K562 (cell line): ENCODE measurements around the gene KIF26A. TPM values are rescaled to one million over a fixed set of nuclear protein-coding genes. Genes with fewer than 3 reads are reported as not detected.

Experiments
- ATAC-seq: fragments of 200-7000 bp; cut with Tn5 transposase; 3 replicates; pipeline ENCODE4 v1.9.1; 2020; ENCODE audit warnings: moderate library complexity
- BruUV-seq: library from RNA; stranded (reverse); fragments of 400-500 nt; replicated peaks from 2 replicates; lab custom pipeline; 2021; lab: Mats Ljungman, UMichigan
- CTCF ChIA-PET: fragments of 300-600 bp; formaldehyde crosslinking; extraction: SDS; loops from one replicate; lab custom pipeline; 2021; ENCODE audit warnings: low intra/inter-chr PET ratio; lab: Yijun Ruan, JAX
- POLR2A ChIA-PET: fragments of 300-600, 350-650 bp; sonication (Branson Sonifier 250); formaldehyde crosslinking; extraction: SDS; loops from one replicate; lab custom pipeline; 2021; ENCODE audit warnings: antibody characterized with exemption, inconsistent platforms; lab: Yijun Ruan, JAX
- DNase-seq, 4 experiments: peaks; one replicate each; pipeline versions ENCODE4 v3.0.0 to v3.0.0-alpha.2; 2011 to 2018; ENCODE audit warnings: low spot score in 3 of 4, mixed read lengths in 3 of 4; ENCODE audit errors: extremely low read depth in 1 of 4
- FAIRE-seq: peaks from 2 replicates; lab custom pipeline; 2011; peaks lifted over from hg19 to GRCh38; lab: Jason Lieb, UNC
- H2AFZ ChIP-seq: 2 replicates; pipeline ENCODE4 v1.6.0; 2011; ENCODE audit warnings: low read depth, low read length, control low read depth, inconsistent platforms
- H3K27ac ChIP-seq: fragments of 200-600 bp; 3 replicates; pipeline ENCODE4 v1.8.0; 2011; ENCODE audit warnings: low read depth, mild to moderate bottlenecking, control low read depth, inconsistent platforms, low read length, moderate library complexity, mixed read lengths; ENCODE audit errors: extremely low read depth
- H3K27me3 ChIP-seq, 2 experiments: fragments of 300-600 bp in 1 of 2; 2 replicates in 1 of 2; 3 replicates in 1 of 2; pipeline versions ENCODE4 v1.6.0 to v1.8.0; 2011; ENCODE audit warnings: inconsistent platforms in 2 of 2, low read length in 2 of 2, mild to moderate bottlenecking in 1 of 2, mixed read lengths in 1 of 2, moderate library complexity in 1 of 2; ENCODE audit not compliant: control insufficient read depth in 2 of 2, insufficient read depth in 2 of 2
- H3K36me3 ChIP-seq: fragments of 300-600 bp; 3 replicates; pipeline ENCODE4 v1.8.0; 2011; ENCODE audit warnings: mild to moderate bottlenecking, low read length, inconsistent platforms; ENCODE audit not compliant: control insufficient read depth, insufficient read depth
- H3K4me1 ChIP-seq, 2 experiments: fragments of 200-600 bp in 1 of 2; replicated peaks in 1 of 2; 2 replicates in 1 of 2; 3 replicates in 1 of 2; pipeline versions ENCODE4 v1.5.1 to v1.8.0; 2011; ENCODE audit warnings: inconsistent platforms in 2 of 2, low read length in 2 of 2, mild to moderate bottlenecking in 1 of 2, mixed read lengths in 1 of 2, moderate library complexity in 1 of 2; ENCODE audit not compliant: control insufficient read depth in 2 of 2, insufficient read depth in 2 of 2
- H3K4me2 ChIP-seq: 2 replicates; pipeline ENCODE4 v1.6.1; 2011; ENCODE audit warnings: low read length, control low read depth, inconsistent platforms, mixed read lengths; ENCODE audit not compliant: insufficient read depth
- H3K4me3 ChIP-seq: fragments of 200-600 bp; sonication (generic), shearing (Covaris generic); 2 replicates; pipeline ENCODE4 v1.5.1; 2016; ENCODE audit warnings: control low read depth, inconsistent platforms
- H3K79me2 ChIP-seq: fragments of 200-600 bp; 3 replicates; pipeline ENCODE4 v1.8.0; 2011; ENCODE audit warnings: low read length, inconsistent platforms; ENCODE audit not compliant: control insufficient read depth, insufficient read depth
- H3K9ac ChIP-seq, 2 experiments: 2 replicates each; pipeline versions ENCODE4 v1.6.0 to v1.6.1; 2011; ENCODE audit warnings: low read depth in 2 of 2, low read length in 2 of 2, control low read depth in 1 of 2, inconsistent platforms in 1 of 2, mild to moderate bottlenecking in 1 of 2, mixed read lengths in 1 of 2; ENCODE audit not compliant: insufficient read depth in 1 of 2
- H3K9me1 ChIP-seq: one replicate; pipeline ENCODE4 v1.6.0; 2011; ENCODE audit warnings: inconsistent platforms, mild to moderate bottlenecking, low read length, moderate library complexity; ENCODE audit not compliant: control insufficient read depth, insufficient read depth
- H3K9me3 ChIP-seq: replicated peaks from 2 replicates; pipeline ENCODE4 v1.5.1; 2011; ENCODE audit warnings: low read depth, low read length, inconsistent platforms; ENCODE audit not compliant: control insufficient read depth, insufficient read depth
- H4K20me1 ChIP-seq: replicated peaks from 2 replicates; pipeline ENCODE4 v1.6.1; 2011; ENCODE audit warnings: low read length, inconsistent platforms, mixed read lengths; ENCODE audit not compliant: control insufficient read depth, insufficient read depth
- GTF2F1 ChIP-seq: IDR thresholded peaks from 2 replicates; pipeline ENCODE4 v1.6.1; 2011; ENCODE audit warnings: low read depth, low read length, improper control_type of control experiment
- SMARCB1 ChIP-seq: IDR thresholded peaks from 2 replicates; pipeline ENCODE4 v1.6.1; 2011; ENCODE audit warnings: improper control_type of control experiment, low read depth; ENCODE audit not compliant: insufficient read length
- ZZZ3 ChIP-seq: fragments of 450-650 bp; IDR thresholded peaks from 2 replicates; pipeline ENCODE4 v1.6.1; 2016; ENCODE audit warnings: antibody characterized with exemption, mild to moderate bottlenecking, moderate library complexity
- WGBS: fragments of 100-300 bp; shearing (Covaris generic); methylation state at CpG from one replicate; pipeline ENCODE4 v1.1.6; 2016; ENCODE audit warnings: low coverage, mixed read lengths; ENCODE audit not compliant: insufficient coverage; ENCODE audit errors: missing lambda C conversion rate; 5-methylcytosine and 5-hydroxymethylcytosine counted together
- in situ Hi-C: fragments of 300-500 bp; cut with MboI; formaldehyde crosslinking; loops from 4 replicates; pipeline ENCODE4 v1.15.0; 2018; ENCODE audit warnings: inconsistent platforms, mixed read lengths
- intact Hi-C: fragments of 100-400 bp; cut with micrococcal nuclease; formaldehyde crosslinking; loops from 2 replicates; pipeline ENCODE4 v1.14.2; 2022
- polyA plus RNA-seq, 8 experiments: library from polyadenylated mRNA; depleted of rRNA in 4 of 8; stranded (reverse) in 5 of 8; unstranded in 3 of 8; fragments of >200 nt; fragmentation: Nextera tagmentation in 2 of 8; fragmentation: Illumina TruSeq in 1 of 8; extraction: Ambion mirVana in 2 of 8; extraction: Trizol in 1 of 8; gene quantifications; 2 replicates each; pipeline versions ENCODE4 v1.2.1 to v1.2.3, GENCODE V29; 2011 to 2014; ENCODE audit warnings: inconsistent platforms in 1 of 8, missing spikeins in 1 of 8
- total RNA-seq, 7 experiments: library from RNA; depleted of rRNA in 6 of 7; stranded (reverse); fragments of >200 nt in 6 of 7; fragmentation: Illumina TruSeq in 2 of 7; extraction: Trizol in 2 of 7; gene quantifications; 2 replicates each; pipeline versions ENCODE4 v1.2.1 to v1.2.3, GENCODE V29; 2011 to 2021; ENCODE audit warnings: low replicate concordance in 1 of 7
- TF ChIP-seq, protein P1 (sequence below): fragments of 250-450 bp; sonication (Bioruptor Pico); IDR thresholded peaks from 2 replicates; pipeline ENCODE4 v1.8.0; 2022; ENCODE audit warnings: inconsistent platforms
- TF ChIP-seq, protein P2 (sequence below): fragments of 150-350 bp; IDR thresholded peaks from 2 replicates; pipeline ENCODE4 v1.6.1; 2014; ENCODE audit warnings: low read depth, mild to moderate bottlenecking, low read length, borderline replicate concordance
- TF ChIP-seq, protein P3 (sequence below), 2 experiments: fragments of 450-650 bp; formaldehyde crosslinking in 1 of 2; IDR thresholded peaks; 2 replicates each; pipeline versions ENCODE4 v1.4.0 to v1.6.1; 2014 to 2020; ENCODE audit warnings: mild to moderate bottlenecking in 2 of 2, borderline replicate concordance in 1 of 2, low read depth in 1 of 2

Gene KIF26A
- total and polyA plus RNA-seq, 9 of the 15 experiments (the other 6 are each of a cell fraction or from before 2014, with no cell fraction given): 0.04 TPM; not detected in 8

DNA sequence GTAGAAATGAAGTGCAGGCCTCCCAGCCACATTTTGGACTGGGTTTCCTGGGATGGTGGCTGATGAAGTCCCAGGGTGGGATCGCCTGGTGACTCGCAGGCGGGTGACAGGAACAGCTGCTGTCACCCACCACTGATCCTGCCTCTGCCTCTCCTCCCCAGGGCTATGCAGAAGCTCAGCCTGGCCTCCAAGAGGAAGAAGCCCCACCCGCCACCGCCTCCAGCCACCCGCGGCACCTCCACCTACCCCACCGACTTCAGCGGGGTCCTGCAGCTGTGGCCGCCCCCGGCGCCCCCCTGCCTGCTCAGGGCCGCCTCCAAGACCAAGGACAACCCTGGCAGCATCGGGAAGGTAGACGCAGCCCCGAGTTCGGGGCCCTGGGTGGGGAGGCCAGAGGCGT, 28.3 kb downstream of the KIF26A start (continued):
- TF ChIP-seq, protein P1, sequence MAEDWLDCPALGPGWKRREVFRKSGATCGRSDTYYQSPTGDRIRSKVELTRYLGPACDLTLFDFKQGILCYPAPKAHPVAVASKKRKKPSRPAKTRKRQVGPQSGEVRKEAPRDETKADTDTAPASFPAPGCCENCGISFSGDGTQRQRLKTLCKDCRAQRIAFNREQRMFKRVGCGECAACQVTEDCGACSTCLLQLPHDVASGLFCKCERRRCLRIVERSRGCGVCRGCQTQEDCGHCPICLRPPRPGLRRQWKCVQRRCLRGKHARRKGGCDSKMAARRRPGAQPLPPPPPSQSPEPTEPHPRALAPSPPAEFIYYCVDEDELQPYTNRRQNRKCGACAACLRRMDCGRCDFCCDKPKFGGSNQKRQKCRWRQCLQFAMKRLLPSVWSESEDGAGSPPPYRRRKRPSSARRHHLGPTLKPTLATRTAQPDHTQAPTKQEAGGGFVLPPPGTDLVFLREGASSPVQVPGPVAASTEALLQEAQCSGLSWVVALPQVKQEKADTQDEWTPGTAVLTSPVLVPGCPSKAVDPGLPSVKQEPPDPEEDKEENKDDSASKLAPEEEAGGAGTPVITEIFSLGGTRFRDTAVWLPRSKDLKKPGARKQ (CRISPR knock-in tag): no peak
- no peak for TF ChIP-seq ZZZ3
- TF ChIP-seq, all 486 proteins: peak for 0

DNA sequence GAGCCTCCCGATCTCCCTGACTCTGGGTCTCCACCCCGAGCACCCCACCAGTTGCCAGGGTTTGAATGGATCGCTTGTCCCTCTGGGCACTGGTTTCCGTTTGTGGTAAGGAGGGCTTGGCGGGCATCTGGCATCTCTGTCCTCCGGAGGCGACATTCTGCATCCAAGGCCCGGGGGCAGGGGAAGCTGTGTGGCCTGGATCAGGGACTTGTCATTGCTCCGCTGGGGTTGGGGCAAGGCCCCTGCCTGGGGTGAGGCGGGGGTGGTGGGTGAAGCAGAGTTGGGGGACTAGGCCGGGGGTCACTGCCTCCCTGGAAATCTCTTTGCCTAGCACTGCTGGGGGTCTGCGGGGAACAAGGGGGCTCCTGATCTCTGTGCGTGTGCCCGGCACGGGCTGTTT, 30.2 kb downstream of the KIF26A start:
- no peaks in the 10 kb centered on the region for H3K9me1 ChIP-seq
- H3K27me3 ChIP-seq: peaks cover 0 to 41% of the 10 kb centered on the region in 2 experiments; a peak in 3 of 5 replicates
- no peak overlapping the region for H2AFZ ChIP-seq
- no peak overlapping the region for H3K4me3 ChIP-seq
- H3K9ac ChIP-seq: no peak overlapping the region
- ATAC-seq: no peak
- BruUV-seq: no TSS peak
- intact Hi-C loops (no loop called here), in situ Hi-C loops (no loop called here)
- FAIRE-seq: no peak
- H3K4me1 ChIP-seq: 0 out of 5 replicates have a peak, but pooled peaks cover 0 to 7% of the 10 kb centered on the region in 2 experiments
- no peak overlapping the region for H3K27ac ChIP-seq
- CTCF ChIA-PET: no interaction called here
- no peak for DNase-seq
- H3K9me3 ChIP-seq: no peaks in the 10 kb centered on the region
- H4K20me1 ChIP-seq: peaks cover 11% of the 10 kb centered on the region; the same call in 1 of the 2 replicates
- 2% methylated on average over 8 of the region's 15 CpGs for WGBS
- POLR2A ChIA-PET: interaction anchor here (0.6 to 0.9 kb wide), 2 partner anchors 151 to 341 kb away, joined by 3 read pairs; no protein-coding TSS in a partner anchor
- H3K4me2 ChIP-seq: no peak overlapping the region
- no peaks in the 10 kb centered on the region for H3K36me3 ChIP-seq
- no peaks in the 10 kb centered on the region for H3K79me2 ChIP-seq
- TF ChIP-seq, protein P2, sequence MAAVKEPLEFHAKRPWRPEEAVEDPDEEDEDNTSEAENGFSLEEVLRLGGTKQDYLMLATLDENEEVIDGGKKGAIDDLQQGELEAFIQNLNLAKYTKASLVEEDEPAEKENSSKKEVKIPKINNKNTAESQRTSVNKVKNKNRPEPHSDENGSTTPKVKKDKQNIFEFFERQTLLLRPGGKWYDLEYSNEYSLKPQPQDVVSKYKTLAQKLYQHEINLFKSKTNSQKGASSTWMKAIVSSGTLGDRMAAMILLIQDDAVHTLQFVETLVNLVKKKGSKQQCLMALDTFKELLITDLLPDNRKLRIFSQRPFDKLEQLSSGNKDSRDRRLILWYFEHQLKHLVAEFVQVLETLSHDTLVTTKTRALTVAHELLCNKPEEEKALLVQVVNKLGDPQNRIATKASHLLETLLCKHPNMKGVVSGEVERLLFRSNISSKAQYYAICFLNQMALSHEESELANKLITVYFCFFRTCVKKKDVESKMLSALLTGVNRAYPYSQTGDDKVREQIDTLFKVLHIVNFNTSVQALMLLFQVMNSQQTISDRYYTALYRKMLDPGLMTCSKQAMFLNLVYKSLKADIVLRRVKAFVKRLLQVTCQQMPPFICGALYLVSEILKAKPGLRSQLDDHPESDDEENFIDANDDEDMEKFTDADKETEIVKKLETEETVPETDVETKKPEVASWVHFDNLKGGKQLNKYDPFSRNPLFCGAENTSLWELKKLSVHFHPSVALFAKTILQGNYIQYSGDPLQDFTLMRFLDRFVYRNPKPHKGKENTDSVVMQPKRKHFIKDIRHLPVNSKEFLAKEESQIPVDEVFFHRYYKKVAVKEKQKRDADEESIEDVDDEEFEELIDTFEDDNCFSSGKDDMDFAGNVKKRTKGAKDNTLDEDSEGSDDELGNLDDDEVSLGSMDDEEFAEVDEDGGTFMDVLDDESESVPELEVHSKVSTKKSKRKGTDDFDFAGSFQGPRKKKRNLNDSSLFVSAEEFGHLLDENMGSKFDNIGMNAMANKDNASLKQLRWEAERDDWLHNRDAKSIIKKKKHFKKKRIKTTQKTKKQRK: no peak
- TF ChIP-seq SMARCB1: no peak
- TF ChIP-seq GTF2F1: no peak
- TF ChIP-seq, protein P3, sequence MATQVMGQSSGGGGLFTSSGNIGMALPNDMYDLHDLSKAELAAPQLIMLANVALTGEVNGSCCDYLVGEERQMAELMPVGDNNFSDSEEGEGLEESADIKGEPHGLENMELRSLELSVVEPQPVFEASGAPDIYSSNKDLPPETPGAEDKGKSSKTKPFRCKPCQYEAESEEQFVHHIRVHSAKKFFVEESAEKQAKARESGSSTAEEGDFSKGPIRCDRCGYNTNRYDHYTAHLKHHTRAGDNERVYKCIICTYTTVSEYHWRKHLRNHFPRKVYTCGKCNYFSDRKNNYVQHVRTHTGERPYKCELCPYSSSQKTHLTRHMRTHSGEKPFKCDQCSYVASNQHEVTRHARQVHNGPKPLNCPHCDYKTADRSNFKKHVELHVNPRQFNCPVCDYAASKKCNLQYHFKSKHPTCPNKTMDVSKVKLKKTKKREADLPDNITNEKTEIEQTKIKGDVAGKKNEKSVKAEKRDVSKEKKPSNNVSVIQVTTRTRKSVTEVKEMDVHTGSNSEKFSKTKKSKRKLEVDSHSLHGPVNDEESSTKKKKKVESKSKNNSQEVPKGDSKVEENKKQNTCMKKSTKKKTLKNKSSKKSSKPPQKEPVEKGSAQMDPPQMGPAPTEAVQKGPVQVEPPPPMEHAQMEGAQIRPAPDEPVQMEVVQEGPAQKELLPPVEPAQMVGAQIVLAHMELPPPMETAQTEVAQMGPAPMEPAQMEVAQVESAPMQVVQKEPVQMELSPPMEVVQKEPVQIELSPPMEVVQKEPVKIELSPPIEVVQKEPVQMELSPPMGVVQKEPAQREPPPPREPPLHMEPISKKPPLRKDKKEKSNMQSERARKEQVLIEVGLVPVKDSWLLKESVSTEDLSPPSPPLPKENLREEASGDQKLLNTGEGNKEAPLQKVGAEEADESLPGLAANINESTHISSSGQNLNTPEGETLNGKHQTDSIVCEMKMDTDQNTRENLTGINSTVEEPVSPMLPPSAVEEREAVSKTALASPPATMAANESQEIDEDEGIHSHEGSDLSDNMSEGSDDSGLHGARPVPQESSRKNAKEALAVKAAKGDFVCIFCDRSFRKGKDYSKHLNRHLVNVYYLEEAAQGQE (IDR thresholded peaks at IDR 0.05; ENCODE audit: borderline replicate concordance): no peak
- TF ChIP-seq, protein P3 (CRISPR knock-in tag; IDR thresholded peaks at IDR 0.05; ENCODE audit: low read depth): no peak
